GM12878 (cell line): Measurements from ENCODE around the gene GNPTAB. TPM values are rescaled to one million over a fixed set of nuclear protein-coding genes. Genes with fewer than 3 reads are reported as not detected.
A peak's percentile ranks its signal among the peaks of the same experiment; 100 is the strongest.

ENCODE experiments used
- CHD1 ChIP-seq: IDR thresholded peaks from 2 replicates; pipeline ENCODE4 v1.6.1; 2012; ENCODE audit warnings: low read depth, low read length, improper control_type of control experiment
- CHD4 ChIP-seq: fragments of 200-600 bp; sonication (generic); IDR thresholded peaks from 2 replicates; pipeline ENCODE4 v1.6.1; 2016; ENCODE audit warnings: mild to moderate bottlenecking
- EP300 ChIP-seq, 2 experiments: fragments of 150-350 bp in 1 of 2; IDR thresholded peaks; 2 replicates each; pipeline ENCODE4 v1.6.1; 2011 to 2012; ENCODE audit warnings: low read depth in 2 of 2, low read length in 2 of 2, borderline replicate concordance in 1 of 2, improper control_type of control experiment in 1 of 2, inconsistent platforms in 1 of 2; ENCODE audit not compliant: control insufficient read depth in 1 of 2
- FOS ChIP-seq: IDR thresholded peaks from 3 replicates; pipeline ENCODE4 v1.6.1; 2011; ENCODE audit warnings: borderline replicate concordance; ENCODE audit not compliant: insufficient read length; ENCODE audit errors: extremely low read depth
- FOXM1 ChIP-seq: IDR thresholded peaks from 2 replicates; pipeline ENCODE4 v1.6.1; 2012; ENCODE audit warnings: low read depth, mild to moderate bottlenecking, inconsistent platforms, low read length, moderate library complexity
- GATAD2B ChIP-seq: fragments of 450-650 bp; conservative IDR thresholded peaks from 2 replicates; pipeline ENCODE4 v1.6.1; 2017; ENCODE audit warnings: low read depth, mild to moderate bottlenecking, moderate library complexity
- JUND ChIP-seq: IDR thresholded peaks from 2 replicates; pipeline ENCODE4 v1.6.1; 2012; ENCODE audit warnings: low read depth, mild to moderate bottlenecking, low read length, improper control_type of control experiment, moderate library complexity
- MLLT1 ChIP-seq: fragments of 450-650 bp; IDR thresholded peaks from 2 replicates; pipeline ENCODE4 v1.6.1; 2016; ENCODE audit warnings: mild to moderate bottlenecking
- MTA2 ChIP-seq: fragments of 450-650 bp; IDR thresholded peaks from 2 replicates; pipeline ENCODE4 v1.6.1; 2016; ENCODE audit warnings: low read depth, mild to moderate bottlenecking, moderate library complexity
- MXI1 ChIP-seq: fragments of 150-350 bp; IDR thresholded peaks from 2 replicates; pipeline ENCODE4 v1.6.1; 2011; ENCODE audit warnings: low read depth, mild to moderate bottlenecking, inconsistent platforms, low read length, improper control_type of control experiment
- NFIC ChIP-seq: IDR thresholded peaks from 2 replicates; pipeline ENCODE4 v1.6.1; 2012; ENCODE audit warnings: low read depth, mild to moderate bottlenecking, inconsistent platforms, low read length, moderate library complexity
- NFYB ChIP-seq: IDR thresholded peaks from 2 replicates; pipeline ENCODE4 v1.6.1; 2011; ENCODE audit warnings: low read depth, mild to moderate bottlenecking, low read length, improper control_type of control experiment, moderate library complexity; ENCODE audit not compliant: insufficient read depth
- PAX5 ChIP-seq: IDR thresholded peaks from 2 replicates; pipeline ENCODE4 v1.6.1; 2011; ENCODE audit warnings: low read depth, low read length, borderline replicate concordance
- SIX5 ChIP-seq: IDR thresholded peaks from 2 replicates; pipeline ENCODE4 v1.6.1; 2011; ENCODE audit warnings: mild to moderate bottlenecking, low read depth, low read length, moderate library complexity; ENCODE audit not compliant: severe bottlenecking
- SKIL ChIP-seq: fragments of 450-650 bp; IDR thresholded peaks from 2 replicates; pipeline ENCODE4 v1.6.1; 2017; ENCODE audit warnings: mild to moderate bottlenecking, low read depth, inconsistent platforms; ENCODE audit not compliant: poor library complexity, severe bottlenecking
- SPI1 ChIP-seq: IDR thresholded peaks from 2 replicates; pipeline ENCODE4 v1.6.1; 2011; ENCODE audit warnings: low read depth, mild to moderate bottlenecking, low read length, moderate library complexity, borderline replicate concordance; ENCODE audit not compliant: insufficient read depth
- STAT1 ChIP-seq: fragments of 450-650 bp; conservative IDR thresholded peaks from 2 replicates; pipeline ENCODE4 v1.6.1; 2014; ENCODE audit warnings: antibody characterized with exemption, mild to moderate bottlenecking
- USF2 ChIP-seq: IDR thresholded peaks from 2 replicates; pipeline ENCODE4 v1.6.1; 2011; ENCODE audit warnings: low read depth, low read length, improper control_type of control experiment, borderline replicate concordance
- WRNIP1 ChIP-seq: IDR thresholded peaks from 2 replicates; pipeline ENCODE4 v1.6.1; 2011; ENCODE audit warnings: low read depth, low read length, improper control_type of control experiment, borderline replicate concordance
- ZNF384 ChIP-seq: IDR thresholded peaks from 2 replicates; pipeline ENCODE4 v1.6.1; 2012; ENCODE audit warnings: low read depth, mild to moderate bottlenecking, low read length, improper control_type of control experiment, borderline replicate concordance
- polyA plus RNA-seq, 11 experiments: library from polyadenylated mRNA; depleted of rRNA in 4 of 11; unstranded in 6 of 11; stranded (reverse) in 5 of 11; fragments of >200 nt; fragmentation: Nextera tagmentation in 4 of 11; fragmentation: Illumina TruSeq in 1 of 11; extraction: Ambion mirVana in 4 of 11; extraction: Trizol in 1 of 11; gene quantifications; 1 replicate in 1 of 11; 2 replicates in 10 of 11; pipeline versions ENCODE4 v1.2.1 to v1.2.3, GENCODE V29; 2011 to 2016; ENCODE audit warnings: inconsistent platforms in 2 of 11, missing spikeins in 2 of 11, low read depth in 1 of 11
- total RNA-seq, 4 experiments: library from RNA; depleted of rRNA in 3 of 4; stranded (reverse); fragments of >200 nt in 3 of 4; fragmentation: Illumina TruSeq in 1 of 4; extraction: Trizol in 1 of 4; gene quantifications; 2 replicates each; pipeline versions ENCODE4 v1.2.1 to v1.2.3, GENCODE V29; 2013 to 2021
- TF ChIP-seq, protein P1 (sequence below): fragments of 450-650 bp; IDR thresholded peaks from 2 replicates; pipeline ENCODE4 v1.6.1; 2018; ENCODE audit warnings: mild to moderate bottlenecking, low read depth, moderate library complexity; ENCODE audit not compliant: partially characterized antibody

GNPTAB gene
- total and polyA plus RNA-seq, 10 of the 15 experiments (the other 5 are each of a cell fraction or from before 2014, with no cell fraction given), result 9.8 to 38.9 (median 35.3) TPM

DNA sequence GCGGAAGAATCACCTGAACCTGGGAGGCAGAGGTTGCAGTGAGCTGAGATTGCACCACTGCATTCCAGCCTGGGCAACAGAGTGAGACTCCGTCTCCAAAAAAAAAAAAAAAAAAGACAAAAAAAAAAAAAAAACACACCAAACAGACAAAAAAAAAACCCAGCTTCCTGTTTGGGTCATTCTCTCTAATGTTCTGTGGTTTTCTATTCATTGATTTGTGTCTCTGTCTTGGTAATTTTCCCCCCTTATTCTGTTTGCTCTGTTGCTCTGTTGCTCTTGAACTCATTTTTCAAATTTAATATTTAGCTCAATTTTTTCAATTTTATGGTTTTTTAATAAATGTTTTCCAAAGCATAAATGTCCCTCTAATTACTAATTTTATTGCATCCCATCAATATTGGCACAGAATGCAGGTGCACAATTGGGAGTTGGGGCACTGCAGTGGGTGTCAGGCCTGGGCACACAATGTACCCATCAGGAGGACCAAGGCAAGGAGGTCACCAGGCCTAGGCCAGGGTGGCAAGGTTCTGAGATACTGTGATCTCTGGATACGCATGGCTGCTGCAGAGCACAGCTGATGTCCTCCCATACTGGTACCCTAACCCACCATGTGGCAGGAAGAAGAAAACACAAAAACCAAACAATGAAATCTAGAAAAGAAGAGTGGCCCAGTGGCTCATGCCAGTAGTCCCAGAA lies 8.0 kb upstream of the GNPTAB start (continued):
- no peak for TF ChIP-seq SIX5
- TF ChIP-seq MXI1, result no peak
- no peak for TF ChIP-seq MTA2
- no peak for TF ChIP-seq NFYB
- TF ChIP-seq CHD4, result no peak
- no peak for TF ChIP-seq USF2
- no peak for TF ChIP-seq MLLT1
- peak; percentile 94 for TF ChIP-seq ZNF384
- no peak for TF ChIP-seq SKIL
- TF ChIP-seq CHD1, result no peak
- TF ChIP-seq, protein P1, sequence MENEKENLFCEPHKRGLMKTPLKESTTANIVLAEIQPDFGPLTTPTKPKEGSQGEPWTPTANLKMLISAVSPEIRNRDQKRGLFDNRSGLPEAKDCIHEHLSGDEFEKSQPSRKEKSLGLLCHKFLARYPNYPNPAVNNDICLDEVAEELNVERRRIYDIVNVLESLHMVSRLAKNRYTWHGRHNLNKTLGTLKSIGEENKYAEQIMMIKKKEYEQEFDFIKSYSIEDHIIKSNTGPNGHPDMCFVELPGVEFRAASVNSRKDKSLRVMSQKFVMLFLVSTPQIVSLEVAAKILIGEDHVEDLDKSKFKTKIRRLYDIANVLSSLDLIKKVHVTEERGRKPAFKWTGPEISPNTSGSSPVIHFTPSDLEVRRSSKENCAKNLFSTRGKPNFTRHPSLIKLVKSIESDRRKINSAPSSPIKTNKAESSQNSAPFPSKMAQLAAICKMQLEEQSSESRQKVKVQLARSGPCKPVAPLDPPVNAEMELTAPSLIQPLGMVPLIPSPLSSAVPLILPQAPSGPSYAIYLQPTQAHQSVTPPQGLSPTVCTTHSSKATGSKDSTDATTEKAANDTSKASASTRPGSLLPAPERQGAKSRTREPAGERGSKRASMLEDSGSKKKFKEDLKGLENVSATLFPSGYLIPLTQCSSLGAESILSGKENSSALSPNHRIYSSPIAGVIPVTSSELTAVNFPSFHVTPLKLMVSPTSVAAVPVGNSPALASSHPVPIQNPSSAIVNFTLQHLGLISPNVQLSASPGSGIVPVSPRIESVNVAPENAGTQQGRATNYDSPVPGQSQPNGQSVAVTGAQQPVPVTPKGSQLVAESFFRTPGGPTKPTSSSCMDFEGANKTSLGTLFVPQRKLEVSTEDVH, result no peak
- TF ChIP-seq WRNIP1, result no peak
- no peak for TF ChIP-seq FOS
- no peak for TF ChIP-seq FOXM1
- no peak for TF ChIP-seq NFIC
- no peak for TF ChIP-seq STAT1
- TF ChIP-seq SPI1, result no peak
- no peak for TF ChIP-seq EP300 (IDR thresholded peaks at IDR 0.05; ENCODE audit: borderline replicate concordance in 1 of 2, control insufficient read depth in 1 of 2, low read depth in 2 of 2, low read length in 2 of 2)
- TF ChIP-seq GATAD2B, result no peak
- TF ChIP-seq PAX5, result peak; percentile 62; the same call in 1 of the 2 replicates
- no peak for TF ChIP-seq JUND
- TF ChIP-seq, all 136 proteins: peak for 4
